HCT116 (cell line): ENCODE data around the gene SYNE2.

Source experiments
- CTCF ChIP-seq, 3 experiments: fragments of 200-600 bp in 1 of 3; sonication (generic) in 1 of 3; IDR thresholded peaks in 2 of 3; conservative IDR thresholded peaks in 1 of 3; 2 replicates each; pipeline ENCODE4 v1.5.1; 2012 to 2017; ENCODE audit warnings: low read depth in 2 of 3, low read length in 2 of 3, antibody characterized with exemption in 1 of 3, borderline replicate concordance in 1 of 3, control low read depth in 1 of 3, mild to moderate bottlenecking in 1 of 3, mixed read lengths in 1 of 3, mixed run types in 1 of 3, moderate library complexity in 1 of 3; ENCODE audit not compliant: insufficient read depth in 1 of 3
- EZH2 ChIP-seq: fragments of 200-600 bp; sonication (generic); IDR thresholded peaks from 2 replicates; pipeline ENCODE4 v1.6.1; 2017; ENCODE audit warnings: antibody characterized with exemption, mixed run types
- EZH2phosphoT487 ChIP-seq: fragments of 200-600 bp; IDR thresholded peaks from 2 replicates; pipeline ENCODE4 v1.6.1; 2018; ENCODE audit warnings: antibody characterized with exemption, borderline replicate concordance
- JUND ChIP-seq: IDR thresholded peaks from 2 replicates; pipeline ENCODE4 v1.6.1; 2012
- POLR2A ChIP-seq: IDR thresholded peaks from 2 replicates; pipeline ENCODE4 v1.7.0; 2011; ENCODE audit warnings: borderline replicate concordance; ENCODE audit not compliant: insufficient read depth, insufficient read length; ENCODE audit errors: extremely low read depth
- POLR2AphosphoS5 ChIP-seq: IDR thresholded peaks from 2 replicates; pipeline ENCODE4 v1.6.1; 2011; ENCODE audit warnings: mild to moderate bottlenecking, low read depth, low read length, moderate library complexity
- RAD21 ChIP-seq: IDR thresholded peaks from 2 replicates; pipeline ENCODE4 v1.6.1; 2012; ENCODE audit warnings: low read depth, mild to moderate bottlenecking
- REST ChIP-seq: IDR thresholded peaks from 2 replicates; pipeline ENCODE4 v1.6.1; 2012; ENCODE audit warnings: low read depth

- TF ChIP-seq CTCF (IDR thresholded peaks at IDR 0.05 in 2 of 3, conservative IDR thresholded peaks at IDR 0.05 in 1 of 3; ENCODE audit: borderline replicate concordance in 1 of 3, insufficient read depth in 1 of 3, low read depth in 2 of 3, low read length in 2 of 3) (no peak), EZH2phosphoT487 (no peak), REST (no peak), RAD21 (no peak), POLR2AphosphoS5 (no peak), JUND (no peak), EZH2 (no peak), POLR2A (no peak)
Observed at GRCh38 chr14:63867933-63868921, 15.4 kb downstream of the SYNE2 start.
